Transverse colon (tissue), 4 donors: ENCODE measurements around the gene TET3.

Experiments
- EP300 ChIP-seq: sonication (generic); formaldehyde crosslinking; IDR thresholded peaks from one replicate; pipeline ENCODE4 v1.6.1; 2017; ENCODE audit warnings: antibody characterized with exemption, low read depth
- POLR2A ChIP-seq: fragments of 450-650 bp; IDR thresholded peaks from one replicate; pipeline ENCODE4 v1.6.1; 2016; ENCODE audit warnings: antibody characterized with exemption, mild to moderate bottlenecking, moderate library complexity
- POLR2AphosphoS5 ChIP-seq, 3 donors: sonication (generic); formaldehyde crosslinking; IDR thresholded peaks; one replicate each; pipeline ENCODE4 v1.6.1; 2016; ENCODE audit warnings: antibody characterized with exemption in 3 of 3
- TF ChIP-seq, protein P1 (sequence below), 5 experiments: fragments of 200-600 bp in 3 of 5; fragments of 450-650 bp in 2 of 5; sonication (generic) in 3 of 5; IDR thresholded peaks; 1 replicate in 2 of 5; 2 replicates in 3 of 5; pipeline ENCODE4 v1.5.1; 2016 to 2017; ENCODE audit warnings: antibody characterized with exemption in 5 of 5, inconsistent platforms in 3 of 5, mild to moderate bottlenecking in 2 of 5, moderate library complexity in 1 of 5

DNA sequence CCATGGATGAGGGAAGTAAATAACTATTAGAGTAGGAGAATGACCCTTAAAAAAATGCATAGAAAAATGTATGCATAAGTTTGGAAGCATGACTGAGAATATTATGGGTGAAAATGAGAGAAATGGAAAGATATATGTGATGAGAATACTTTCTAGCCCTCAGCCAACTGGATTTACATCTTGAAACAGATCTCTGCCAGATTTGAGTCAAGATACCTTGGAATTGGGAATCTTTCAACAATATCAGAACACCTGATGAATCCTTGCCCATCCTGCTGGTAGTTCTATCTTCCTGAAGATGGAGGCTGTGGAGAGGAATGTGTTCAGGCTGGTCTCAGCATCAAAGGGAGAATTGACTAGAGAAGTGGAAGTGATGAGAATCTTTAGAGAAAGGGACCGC is 5.8 kb downstream of the TET3 start:
- TF ChIP-seq, protein P1, sequence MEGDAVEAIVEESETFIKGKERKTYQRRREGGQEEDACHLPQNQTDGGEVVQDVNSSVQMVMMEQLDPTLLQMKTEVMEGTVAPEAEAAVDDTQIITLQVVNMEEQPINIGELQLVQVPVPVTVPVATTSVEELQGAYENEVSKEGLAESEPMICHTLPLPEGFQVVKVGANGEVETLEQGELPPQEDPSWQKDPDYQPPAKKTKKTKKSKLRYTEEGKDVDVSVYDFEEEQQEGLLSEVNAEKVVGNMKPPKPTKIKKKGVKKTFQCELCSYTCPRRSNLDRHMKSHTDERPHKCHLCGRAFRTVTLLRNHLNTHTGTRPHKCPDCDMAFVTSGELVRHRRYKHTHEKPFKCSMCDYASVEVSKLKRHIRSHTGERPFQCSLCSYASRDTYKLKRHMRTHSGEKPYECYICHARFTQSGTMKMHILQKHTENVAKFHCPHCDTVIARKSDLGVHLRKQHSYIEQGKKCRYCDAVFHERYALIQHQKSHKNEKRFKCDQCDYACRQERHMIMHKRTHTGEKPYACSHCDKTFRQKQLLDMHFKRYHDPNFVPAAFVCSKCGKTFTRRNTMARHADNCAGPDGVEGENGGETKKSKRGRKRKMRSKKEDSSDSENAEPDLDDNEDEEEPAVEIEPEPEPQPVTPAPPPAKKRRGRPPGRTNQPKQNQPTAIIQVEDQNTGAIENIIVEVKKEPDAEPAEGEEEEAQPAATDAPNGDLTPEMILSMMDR (IDR thresholded peaks at IDR 0.05), result no peak
- TF ChIP-seq POLR2A (no peak), EP300 (no peak), POLR2AphosphoS5 (IDR thresholded peaks at IDR 0.05) (no peak)
